ENCODE data around the gene FSTL4.

DNA sequence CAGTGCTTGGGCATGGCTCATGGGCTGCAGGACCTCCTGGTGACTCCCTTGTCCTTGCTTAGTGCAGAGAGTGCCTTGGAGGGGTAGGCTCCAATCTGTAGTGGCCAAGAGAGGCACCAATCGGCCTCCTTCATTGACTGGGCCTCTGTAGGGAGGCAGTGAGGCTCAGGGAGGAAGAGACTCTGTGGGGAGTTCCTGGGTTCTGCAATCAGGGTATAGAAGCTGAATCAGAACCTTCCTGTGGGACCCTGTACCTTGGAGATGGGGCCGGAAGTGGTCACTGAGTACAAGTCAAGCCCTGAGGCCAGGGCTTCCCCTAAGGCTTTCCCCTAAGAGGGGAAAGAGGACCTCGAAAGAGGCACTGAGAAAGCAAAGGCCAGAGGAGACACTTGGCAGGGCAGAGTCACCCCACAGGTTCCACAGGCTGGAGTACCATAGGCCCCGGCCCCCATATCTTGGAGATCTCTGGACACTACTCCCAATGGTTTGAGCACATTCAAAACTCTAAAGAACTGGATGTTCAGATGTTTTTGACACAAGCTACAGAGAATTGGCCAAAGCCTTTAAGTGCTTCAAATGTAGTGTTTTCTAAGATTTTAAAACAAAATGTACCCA, 370.0 kb downstream of the FSTL4 start:
- no peak for TF ChIP-seq RAD21 (conservative IDR thresholded peaks at IDR 0.05)
- TF ChIP-seq, protein P1, sequence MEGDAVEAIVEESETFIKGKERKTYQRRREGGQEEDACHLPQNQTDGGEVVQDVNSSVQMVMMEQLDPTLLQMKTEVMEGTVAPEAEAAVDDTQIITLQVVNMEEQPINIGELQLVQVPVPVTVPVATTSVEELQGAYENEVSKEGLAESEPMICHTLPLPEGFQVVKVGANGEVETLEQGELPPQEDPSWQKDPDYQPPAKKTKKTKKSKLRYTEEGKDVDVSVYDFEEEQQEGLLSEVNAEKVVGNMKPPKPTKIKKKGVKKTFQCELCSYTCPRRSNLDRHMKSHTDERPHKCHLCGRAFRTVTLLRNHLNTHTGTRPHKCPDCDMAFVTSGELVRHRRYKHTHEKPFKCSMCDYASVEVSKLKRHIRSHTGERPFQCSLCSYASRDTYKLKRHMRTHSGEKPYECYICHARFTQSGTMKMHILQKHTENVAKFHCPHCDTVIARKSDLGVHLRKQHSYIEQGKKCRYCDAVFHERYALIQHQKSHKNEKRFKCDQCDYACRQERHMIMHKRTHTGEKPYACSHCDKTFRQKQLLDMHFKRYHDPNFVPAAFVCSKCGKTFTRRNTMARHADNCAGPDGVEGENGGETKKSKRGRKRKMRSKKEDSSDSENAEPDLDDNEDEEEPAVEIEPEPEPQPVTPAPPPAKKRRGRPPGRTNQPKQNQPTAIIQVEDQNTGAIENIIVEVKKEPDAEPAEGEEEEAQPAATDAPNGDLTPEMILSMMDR (IDR thresholded peaks at IDR 0.05; ENCODE audit: poor library complexity, severe bottlenecking): no peak
- no peak for TF ChIP-seq TAF1 (IDR thresholded peaks at IDR 0.05; ENCODE audit: low read depth)
- no peak for TF ChIP-seq POLR2AphosphoS5 (IDR thresholded peaks at IDR 0.05)
- TF ChIP-seq, protein P2, sequence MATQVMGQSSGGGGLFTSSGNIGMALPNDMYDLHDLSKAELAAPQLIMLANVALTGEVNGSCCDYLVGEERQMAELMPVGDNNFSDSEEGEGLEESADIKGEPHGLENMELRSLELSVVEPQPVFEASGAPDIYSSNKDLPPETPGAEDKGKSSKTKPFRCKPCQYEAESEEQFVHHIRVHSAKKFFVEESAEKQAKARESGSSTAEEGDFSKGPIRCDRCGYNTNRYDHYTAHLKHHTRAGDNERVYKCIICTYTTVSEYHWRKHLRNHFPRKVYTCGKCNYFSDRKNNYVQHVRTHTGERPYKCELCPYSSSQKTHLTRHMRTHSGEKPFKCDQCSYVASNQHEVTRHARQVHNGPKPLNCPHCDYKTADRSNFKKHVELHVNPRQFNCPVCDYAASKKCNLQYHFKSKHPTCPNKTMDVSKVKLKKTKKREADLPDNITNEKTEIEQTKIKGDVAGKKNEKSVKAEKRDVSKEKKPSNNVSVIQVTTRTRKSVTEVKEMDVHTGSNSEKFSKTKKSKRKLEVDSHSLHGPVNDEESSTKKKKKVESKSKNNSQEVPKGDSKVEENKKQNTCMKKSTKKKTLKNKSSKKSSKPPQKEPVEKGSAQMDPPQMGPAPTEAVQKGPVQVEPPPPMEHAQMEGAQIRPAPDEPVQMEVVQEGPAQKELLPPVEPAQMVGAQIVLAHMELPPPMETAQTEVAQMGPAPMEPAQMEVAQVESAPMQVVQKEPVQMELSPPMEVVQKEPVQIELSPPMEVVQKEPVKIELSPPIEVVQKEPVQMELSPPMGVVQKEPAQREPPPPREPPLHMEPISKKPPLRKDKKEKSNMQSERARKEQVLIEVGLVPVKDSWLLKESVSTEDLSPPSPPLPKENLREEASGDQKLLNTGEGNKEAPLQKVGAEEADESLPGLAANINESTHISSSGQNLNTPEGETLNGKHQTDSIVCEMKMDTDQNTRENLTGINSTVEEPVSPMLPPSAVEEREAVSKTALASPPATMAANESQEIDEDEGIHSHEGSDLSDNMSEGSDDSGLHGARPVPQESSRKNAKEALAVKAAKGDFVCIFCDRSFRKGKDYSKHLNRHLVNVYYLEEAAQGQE (IDR thresholded peaks at IDR 0.05; ENCODE audit: borderline replicate concordance): no peak

Data from neural cell (in vitro differentiated cells).